Measurements from ENCODE around the gene GRAMD1B.

GRCh38 chr11:123578778-123579481, 148.9 kb downstream of the GRAMD1B start:
- TF ChIP-seq, protein P1, sequence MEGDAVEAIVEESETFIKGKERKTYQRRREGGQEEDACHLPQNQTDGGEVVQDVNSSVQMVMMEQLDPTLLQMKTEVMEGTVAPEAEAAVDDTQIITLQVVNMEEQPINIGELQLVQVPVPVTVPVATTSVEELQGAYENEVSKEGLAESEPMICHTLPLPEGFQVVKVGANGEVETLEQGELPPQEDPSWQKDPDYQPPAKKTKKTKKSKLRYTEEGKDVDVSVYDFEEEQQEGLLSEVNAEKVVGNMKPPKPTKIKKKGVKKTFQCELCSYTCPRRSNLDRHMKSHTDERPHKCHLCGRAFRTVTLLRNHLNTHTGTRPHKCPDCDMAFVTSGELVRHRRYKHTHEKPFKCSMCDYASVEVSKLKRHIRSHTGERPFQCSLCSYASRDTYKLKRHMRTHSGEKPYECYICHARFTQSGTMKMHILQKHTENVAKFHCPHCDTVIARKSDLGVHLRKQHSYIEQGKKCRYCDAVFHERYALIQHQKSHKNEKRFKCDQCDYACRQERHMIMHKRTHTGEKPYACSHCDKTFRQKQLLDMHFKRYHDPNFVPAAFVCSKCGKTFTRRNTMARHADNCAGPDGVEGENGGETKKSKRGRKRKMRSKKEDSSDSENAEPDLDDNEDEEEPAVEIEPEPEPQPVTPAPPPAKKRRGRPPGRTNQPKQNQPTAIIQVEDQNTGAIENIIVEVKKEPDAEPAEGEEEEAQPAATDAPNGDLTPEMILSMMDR (IDR thresholded peaks at IDR 0.05) = no peak
- TF ChIP-seq POLR2A (IDR thresholded peaks at IDR 0.05) = no peak
